Vagina (tissue), 2 donors: Measurements from ENCODE around the gene CNTNAP5. TPM values are rescaled to one million over a fixed set of nuclear protein-coding genes. Genes with fewer than 3 reads are reported as not detected.

Experiments used
- DNase-seq, 2 donors: peaks; one replicate each; pipeline ENCODE4 v3.0.0-alpha.2; 2017; ENCODE audit errors: extremely low spot score in 2 of 2
- H3K27ac ChIP-seq: fragments of 200-600 bp; sonication (generic); one replicate; pipeline ENCODE4 v1.5.1; 2019
- H3K27me3 ChIP-seq: fragments of 200-600 bp; sonication (generic); one replicate; pipeline ENCODE4 v1.5.1; 2019
- H3K36me3 ChIP-seq, 2 donors: fragments of 200-600 bp; sonication (generic); one replicate each; pipeline ENCODE4 v1.5.1; 2017 to 2019
- H3K4me1 ChIP-seq: fragments of 200-600 bp; sonication (generic); one replicate; pipeline ENCODE4 v1.5.1; 2019
- H3K4me3 ChIP-seq, 2 donors: fragments of 200-600 bp; sonication (generic); 1 replicate in 1 of 2; 2 replicates in 1 of 2; pipeline ENCODE4 v1.5.1; 2016 to 2019
- H3K9me3 ChIP-seq: fragments of 200-600 bp; sonication (generic); one replicate; pipeline ENCODE4 v1.5.1; 2019
- CTCF ChIP-seq, 3 experiments: fragments of 450-650 bp in 2 of 3; fragments of 200-600 bp in 1 of 3; sonication (generic) in 1 of 3; IDR thresholded peaks; one replicate each; pipeline ENCODE4 v1.5.1; 2017 to 2019; ENCODE audit warnings: antibody characterized with exemption in 3 of 3, mild to moderate bottlenecking in 2 of 3, moderate library complexity in 2 of 3
- POLR2A ChIP-seq, 2 donors: fragments of 450-650 bp; IDR thresholded peaks; one replicate each; pipeline ENCODE4 v1.6.1; 2017; ENCODE audit warnings: antibody characterized with exemption in 2 of 2, mild to moderate bottlenecking in 2 of 2, moderate library complexity in 2 of 2
- POLR2AphosphoS5 ChIP-seq, 2 donors: sonication (generic); formaldehyde crosslinking; IDR thresholded peaks; one replicate each; pipeline ENCODE4 v1.9.0; 2017; ENCODE audit warnings: antibody characterized with exemption in 2 of 2, mild to moderate bottlenecking in 2 of 2, low read depth in 1 of 2; ENCODE audit not compliant: insufficient read depth in 1 of 2
- intact Hi-C: fragments of 100-400 bp; cut with DNase I; formaldehyde crosslinking; loops from one replicate; pipeline ENCODE4 v1.15.1; 2023
- total RNA-seq: library from RNA; depleted of rRNA; stranded (reverse); fragments of >200 nt; gene quantifications from one replicate; pipeline ENCODE4 v1.2.3, GENCODE V29; 2016

The CNTNAP5 gene
- total RNA-seq, 1 donor from 2014 or later: not detected

- H3K36me3 ChIP-seq: no peaks in the 10 kb centered on the region
- H3K27me3 ChIP-seq: no peaks in the 10 kb centered on the region
- H3K9me3 ChIP-seq: no peaks in the 10 kb centered on the region
- H3K4me1 ChIP-seq: no peaks in the 10 kb centered on the region
- no peak overlapping the region for H3K4me3 ChIP-seq
- no peak for TF ChIP-seq POLR2A (IDR thresholded peaks at IDR 0.05)
- DNase-seq: no peak
- intact Hi-C loops: no loop called here
- H3K27ac ChIP-seq: no peak overlapping the region
Measured at GRCh38 chr2:124536591-124536990, 511.5 kb downstream of the CNTNAP5 start.

- H3K4me1 ChIP-seq: no peaks in the 10 kb centered on the region
Measured at GRCh38 chr2:124538549-124538948, 513.5 kb downstream of the CNTNAP5 start.

GRCh38 chr2:124540805-124541204, 515.7 kb downstream of the CNTNAP5 start:
- TF ChIP-seq POLR2A (IDR thresholded peaks at IDR 0.05) (no peak), POLR2AphosphoS5 (IDR thresholded peaks at IDR 0.05; ENCODE audit: insufficient read depth in 1 of 2, low read depth in 1 of 2) (no peak), CTCF (IDR thresholded peaks at IDR 0.05) (no peak)
- H3K27me3 ChIP-seq: no peaks in the 10 kb centered on the region
- H3K4me3 ChIP-seq: no peak overlapping the region
- H3K36me3 ChIP-seq: no peaks in the 10 kb centered on the region
- no peak for DNase-seq
- intact Hi-C loops: no loop called here
- no peaks in the 10 kb centered on the region for H3K4me1 ChIP-seq
- H3K27ac ChIP-seq: no peak overlapping the region
- H3K9me3 ChIP-seq: no peaks in the 10 kb centered on the region

More at GRCh38 chr2:124538549-124538948, 513.5 kb downstream of the CNTNAP5 start:
- intact Hi-C loops: no loop called here
- DNase-seq: no peak
- Histone ChIP-seq H3K4me3 (no peak overlapping the region), H3K36me3 (no peaks in the 10 kb centered on the region), H3K27me3 (no peaks in the 10 kb centered on the region), H3K27ac (no peak overlapping the region), H3K9me3 (no peaks in the 10 kb centered on the region)
- TF ChIP-seq CTCF (IDR thresholded peaks at IDR 0.05) (no peak), POLR2A (IDR thresholded peaks at IDR 0.05) (no peak), POLR2AphosphoS5 (IDR thresholded peaks at IDR 0.05; ENCODE audit: insufficient read depth in 1 of 2, low read depth in 1 of 2) (no peak)

- no peak for DNase-seq
- no peaks in the 10 kb centered on the region for H3K9me3 ChIP-seq
- TF ChIP-seq CTCF (IDR thresholded peaks at IDR 0.05) (no peak), POLR2A (IDR thresholded peaks at IDR 0.05) (no peak), POLR2AphosphoS5 (IDR thresholded peaks at IDR 0.05; ENCODE audit: insufficient read depth in 1 of 2, low read depth in 1 of 2) (no peak)
- no peaks in the 10 kb centered on the region for H3K36me3 ChIP-seq
- H3K27me3 ChIP-seq: no peaks in the 10 kb centered on the region
- H3K27ac ChIP-seq: no peak overlapping the region
- intact Hi-C loops: no loop called here
- no peak overlapping the region for H3K4me3 ChIP-seq
- no peaks in the 10 kb centered on the region for H3K4me1 ChIP-seq
Measured at GRCh38 chr2:124542932-124543640, 518.0 kb downstream of the CNTNAP5 start.

- no peak overlapping the region for H3K4me3 ChIP-seq
- no peaks in the 10 kb centered on the region for H3K4me1 ChIP-seq
- no peaks in the 10 kb centered on the region for H3K36me3 ChIP-seq
- H3K27ac ChIP-seq: no peak overlapping the region
- no peak for TF ChIP-seq POLR2AphosphoS5 (IDR thresholded peaks at IDR 0.05; ENCODE audit: insufficient read depth in 1 of 2, low read depth in 1 of 2)
- H3K9me3 ChIP-seq: no peaks in the 10 kb centered on the region
- intact Hi-C loops: no loop called here
- no peaks in the 10 kb centered on the region for H3K27me3 ChIP-seq
- no peak for DNase-seq
Measured at GRCh38 chr2:124547700-124548099, 522.6 kb downstream of the CNTNAP5 start.

- intact Hi-C loops: no loop called here
- Histone ChIP-seq H3K27me3 (no peaks in the 10 kb centered on the region), H3K36me3 (no peaks in the 10 kb centered on the region), H3K4me3 (no peak overlapping the region), H3K4me1 (no peaks in the 10 kb centered on the region), H3K27ac (no peak overlapping the region), H3K9me3 (no peaks in the 10 kb centered on the region)
- TF ChIP-seq POLR2AphosphoS5 (IDR thresholded peaks at IDR 0.05; ENCODE audit: insufficient read depth in 1 of 2, low read depth in 1 of 2) (no peak), POLR2A (IDR thresholded peaks at IDR 0.05) (no peak), CTCF (IDR thresholded peaks at IDR 0.05) (no peak)
- no peak for DNase-seq
Measured at GRCh38 chr2:124558277-124558905, 533.3 kb downstream of the CNTNAP5 start.
